DND-41 (cell line): Measurements from ENCODE around the gene COL2A1.

Experiments
- ATAC-seq: fragments of 200-7000 bp; cut with Tn5 transposase; 3 replicates; pipeline ENCODE4 v1.9.1; 2021; ENCODE audit warnings: low read depth; ENCODE audit not compliant: insufficient read depth
- DNase-seq: peaks from one replicate; pipeline ENCODE4 v3.0.0-alpha.2; 2020
- H2AFZ ChIP-seq: 2 replicates; pipeline ENCODE4 v1.6.0; 2012; ENCODE audit warnings: low read depth, low read length
- H3K27ac ChIP-seq: 2 replicates; pipeline ENCODE4 v1.5.1; 2012; ENCODE audit warnings: low read length, inconsistent platforms
- H3K27me3 ChIP-seq: fragments of 200-600 bp; sonication (generic); 2 replicates; pipeline ENCODE4 v1.6.0; 2012; ENCODE audit warnings: low read length, mild to moderate bottlenecking, inconsistent platforms; ENCODE audit not compliant: insufficient read depth, poor library complexity
- H3K36me3 ChIP-seq: 2 replicates; pipeline ENCODE4 v1.5.1; 2012; ENCODE audit warnings: low read length, inconsistent platforms; ENCODE audit not compliant: insufficient read depth
- H3K4me1 ChIP-seq: 2 replicates; pipeline ENCODE4 v1.5.1; 2012; ENCODE audit warnings: mild to moderate bottlenecking, low read length; ENCODE audit not compliant: insufficient read depth
- H3K4me2 ChIP-seq: 2 replicates; pipeline ENCODE4 v1.6.0; 2012; ENCODE audit warnings: mild to moderate bottlenecking, moderate library complexity, low read length, inconsistent platforms; ENCODE audit not compliant: insufficient read depth
- H3K4me3 ChIP-seq, 2 experiments: fragments of 200-600 bp in 1 of 2; shearing (Covaris generic) in 1 of 2; 2 replicates each; pipeline ENCODE4 v1.5.1; 2012 to 2016; ENCODE audit warnings: inconsistent platforms in 2 of 2, low read length in 2 of 2, mild to moderate bottlenecking in 2 of 2, low read depth in 1 of 2, moderate library complexity in 1 of 2
- H3K79me2 ChIP-seq: 2 replicates; pipeline ENCODE4 v1.6.0; 2012; ENCODE audit warnings: low read length, inconsistent platforms; ENCODE audit not compliant: insufficient read depth
- H3K9ac ChIP-seq: 2 replicates; pipeline ENCODE4 v1.6.0; 2012; ENCODE audit warnings: low read depth, mild to moderate bottlenecking, inconsistent platforms, low read length, moderate library complexity
- H3K9me3 ChIP-seq: 2 replicates; pipeline ENCODE4 v1.5.1; 2012; ENCODE audit warnings: low read length, moderate library complexity, mild to moderate bottlenecking, inconsistent platforms; ENCODE audit not compliant: insufficient read depth, severe bottlenecking
- H4K20me1 ChIP-seq: 2 replicates; pipeline ENCODE4 v1.6.0; 2012; ENCODE audit warnings: low read length; ENCODE audit not compliant: insufficient read depth
- EZH2 ChIP-seq: IDR thresholded peaks from 3 replicates; pipeline ENCODE4 v1.6.1; 2012; ENCODE audit warnings: borderline replicate concordance, low read depth, mild to moderate bottlenecking, moderate library complexity, low read length, inconsistent platforms; ENCODE audit not compliant: severe bottlenecking
- TF ChIP-seq, protein P1 (sequence below): IDR thresholded peaks from 2 replicates; pipeline ENCODE4 v1.5.1; 2012; ENCODE audit warnings: borderline replicate concordance, low read length, moderate library complexity, mild to moderate bottlenecking; ENCODE audit not compliant: poor library complexity, severe bottlenecking; ENCODE audit errors: extremely low read depth

Gene COL2A1

DNA sequence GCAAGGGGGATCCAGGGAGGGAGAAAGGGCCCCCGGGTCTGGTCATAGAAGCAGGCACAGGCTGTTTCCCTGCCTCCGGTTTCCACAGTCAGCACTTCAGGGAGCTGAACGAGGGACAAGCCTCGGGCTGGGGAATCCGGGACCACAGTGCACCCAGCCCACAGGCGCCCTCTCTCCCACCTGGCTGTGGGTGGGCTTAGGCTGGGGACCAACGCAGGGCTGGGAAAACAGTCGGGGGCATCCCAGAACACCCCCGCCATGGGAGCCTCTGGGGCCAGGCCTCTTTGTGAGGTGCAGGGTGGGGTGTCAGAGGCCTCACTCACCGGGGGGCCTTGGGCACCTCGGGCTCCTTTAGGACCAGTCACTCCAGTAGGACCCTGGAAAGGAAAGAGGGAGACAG is 24.6 kb downstream of the COL2A1 start:
- TF ChIP-seq EZH2, result no peak
- TF ChIP-seq, protein P1, sequence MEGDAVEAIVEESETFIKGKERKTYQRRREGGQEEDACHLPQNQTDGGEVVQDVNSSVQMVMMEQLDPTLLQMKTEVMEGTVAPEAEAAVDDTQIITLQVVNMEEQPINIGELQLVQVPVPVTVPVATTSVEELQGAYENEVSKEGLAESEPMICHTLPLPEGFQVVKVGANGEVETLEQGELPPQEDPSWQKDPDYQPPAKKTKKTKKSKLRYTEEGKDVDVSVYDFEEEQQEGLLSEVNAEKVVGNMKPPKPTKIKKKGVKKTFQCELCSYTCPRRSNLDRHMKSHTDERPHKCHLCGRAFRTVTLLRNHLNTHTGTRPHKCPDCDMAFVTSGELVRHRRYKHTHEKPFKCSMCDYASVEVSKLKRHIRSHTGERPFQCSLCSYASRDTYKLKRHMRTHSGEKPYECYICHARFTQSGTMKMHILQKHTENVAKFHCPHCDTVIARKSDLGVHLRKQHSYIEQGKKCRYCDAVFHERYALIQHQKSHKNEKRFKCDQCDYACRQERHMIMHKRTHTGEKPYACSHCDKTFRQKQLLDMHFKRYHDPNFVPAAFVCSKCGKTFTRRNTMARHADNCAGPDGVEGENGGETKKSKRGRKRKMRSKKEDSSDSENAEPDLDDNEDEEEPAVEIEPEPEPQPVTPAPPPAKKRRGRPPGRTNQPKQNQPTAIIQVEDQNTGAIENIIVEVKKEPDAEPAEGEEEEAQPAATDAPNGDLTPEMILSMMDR, result no peak
- Histone ChIP-seq H2AFZ (no peak overlapping the region), H3K27ac (no peak overlapping the region), H3K27me3 (no peaks in the 10 kb centered on the region), H3K4me3 (no peak overlapping the region), H3K9me3 (no peaks in the 10 kb centered on the region), H3K79me2 (no peaks in the 10 kb centered on the region), H3K4me2 (no peak overlapping the region), H3K4me1 (no peaks in the 10 kb centered on the region), H3K9ac (no peak overlapping the region), H4K20me1 (peaks cover 3% of the 10 kb centered on the region; the same call in 1 of the 2 replicates), H3K36me3 (no peaks in the 10 kb centered on the region)
- DNase-seq (no peak), ATAC-seq (no peak)

DNA sequence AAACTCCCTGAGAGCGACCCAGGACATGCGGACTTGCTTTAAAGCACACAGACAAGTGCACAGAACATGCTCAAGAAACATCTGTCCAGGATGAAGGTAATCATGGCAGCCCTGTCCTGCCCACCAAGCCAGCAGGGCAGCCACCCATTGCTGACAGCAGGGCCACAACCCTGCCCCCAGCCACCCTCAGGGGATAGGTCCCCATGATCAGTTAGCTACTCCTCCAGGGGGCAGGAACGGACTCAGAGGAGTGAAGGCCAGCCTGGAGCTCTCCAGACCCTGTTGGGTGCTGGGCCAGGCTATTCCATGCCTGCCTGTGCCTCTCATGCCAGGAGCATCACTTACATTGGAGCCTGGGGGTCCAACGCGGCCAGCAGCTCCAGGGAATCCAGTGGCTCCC is 25.1 kb downstream of the COL2A1 start:
- Histone ChIP-seq H3K9me3 (no peaks in the 10 kb centered on the region), H3K4me3 (no peak overlapping the region), H2AFZ (no peak overlapping the region), H3K27me3 (no peaks in the 10 kb centered on the region), H3K79me2 (no peaks in the 10 kb centered on the region), H4K20me1 (peaks cover 3% of the 10 kb centered on the region; the same call in 1 of the 2 replicates), H3K4me2 (no peak overlapping the region), H3K27ac (no peak overlapping the region), H3K4me1 (no peaks in the 10 kb centered on the region), H3K36me3 (no peaks in the 10 kb centered on the region), H3K9ac (no peak overlapping the region)
- ATAC-seq (no peak), DNase-seq (no peak)
- TF ChIP-seq EZH2, result no peak
- TF ChIP-seq, protein P1, result no peak

DNA sequence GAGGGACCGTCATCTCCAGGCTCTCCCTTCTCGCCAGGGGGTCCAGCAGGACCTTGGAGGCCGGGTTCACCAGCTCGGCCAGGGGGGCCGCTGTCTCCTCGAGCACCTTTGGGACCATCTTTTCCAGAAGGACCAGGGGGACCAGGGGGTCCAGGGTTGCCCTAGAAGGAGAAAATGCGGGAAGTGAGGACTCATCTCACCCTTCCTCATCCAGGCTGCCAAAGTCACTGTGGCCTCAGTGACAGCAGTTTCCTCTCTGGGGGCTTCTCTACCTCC is 25.7 kb downstream of the COL2A1 start:
- no peak for DNase-seq
- TF ChIP-seq, protein P1, result no peak
- TF ChIP-seq EZH2, result no peak
- Histone ChIP-seq H3K4me1 (no peaks in the 10 kb centered on the region), H4K20me1 (peaks cover 3% of the 10 kb centered on the region; the same call in 1 of the 2 replicates), H3K79me2 (no peaks in the 10 kb centered on the region), H3K27me3 (no peaks in the 10 kb centered on the region), H3K27ac (no peak overlapping the region), H3K9ac (no peak overlapping the region), H2AFZ (no peak overlapping the region), H3K36me3 (no peaks in the 10 kb centered on the region), H3K9me3 (no peaks in the 10 kb centered on the region), H3K4me3 (no peak overlapping the region), H3K4me2 (no peak overlapping the region)
- no peak for ATAC-seq
